HCT116 (cell line): ENCODE data around the gene DLX5. TPM values are rescaled to one million over a fixed set of nuclear protein-coding genes. Genes with fewer than 3 reads are reported as not detected.

ENCODE experiments used
- ATAC-seq: fragments of 200-7000 bp; cut with Tn5 transposase; 2 replicates; pipeline ENCODE4 v1.9.1; 2020; ENCODE audit warnings: mild to moderate bottlenecking, moderate library complexity
- BruUV-seq: library from RNA; stranded (reverse); fragments of 400-500 nt; replicated peaks from 2 replicates; lab custom pipeline; 2021; lab: Mats Ljungman, UMichigan
- CTCF ChIA-PET: fragments of 300-600 bp; sonication (Branson Sonifier 250); formaldehyde crosslinking; loops from one replicate; lab custom pipeline; 2021; ENCODE audit warnings: antibody characterized with exemption; lab: Charles Lee
- POLR2A ChIA-PET: fragments of 300-600, 350-600 bp; sonication (Branson Sonifier 250); formaldehyde crosslinking; loops from one replicate; lab custom pipeline; 2021; ENCODE audit warnings: antibody characterized with exemption; lab: Charles Lee
- RAD21 ChIA-PET, 2 experiments: fragments of 300-600 bp; sonication (Branson Sonifier 250); formaldehyde crosslinking; loops; one replicate each; lab custom pipeline; 2023; ENCODE audit warnings: low total read pairs in 2 of 2; ENCODE audit not compliant: uncharacterized antibody in 2 of 2, unreplicated experiment in 2 of 2, low non-redundant PET in 1 of 2; lab: Charles Lee
- DNase-seq: peaks from one replicate; pipeline ENCODE4 v3.0.0-alpha.2; 2010; ENCODE audit warnings: low read depth, low spot score
- H2AFZ ChIP-seq: fragments of 200-600 bp; shearing (Covaris generic), sonication (generic); 2 replicates; pipeline ENCODE4 v1.6.1; 2017; ENCODE audit warnings: low read depth, mixed run types, mixed read lengths, antibody characterized with exemption, low read length; ENCODE audit not compliant: poor library complexity, severe bottlenecking
- H3K27ac ChIP-seq: 2 replicates; pipeline ENCODE4 v1.5.1; 2012; ENCODE audit warnings: low read depth, low read length
- H3K27me3 ChIP-seq: fragments of 200-600 bp; sonication (generic); 2 replicates; pipeline ENCODE4 v1.6.1; 2016; ENCODE audit warnings: mixed run types, low read length, mixed read lengths; ENCODE audit not compliant: insufficient read depth
- H3K36me3 ChIP-seq, 2 experiments: fragments of 200-500 bp in 1 of 2; fragments of 200-600 bp in 1 of 2; sonication (Bioruptor generic) in 1 of 2; sonication (generic) in 1 of 2; 2 replicates each; pipeline versions ENCODE4 v1.5.1 to v1.6.1; 2014 to 2016; ENCODE audit warnings: low read length in 2 of 2, inconsistent platforms in 1 of 2, mixed read lengths in 1 of 2, mixed run types in 1 of 2; ENCODE audit not compliant: insufficient read depth in 2 of 2, control insufficient read depth in 1 of 2
- H3K4me1 ChIP-seq, 2 experiments: fragments of 200-600 bp in 1 of 2; sonication (generic) in 1 of 2; 2 replicates each; pipeline versions ENCODE4 v1.5.1 to v1.6.1; 2012 to 2017; ENCODE audit warnings: low read length in 2 of 2, inconsistent platforms in 1 of 2, mild to moderate bottlenecking in 1 of 2, mixed read lengths in 1 of 2, mixed run types in 1 of 2, moderate library complexity in 1 of 2; ENCODE audit not compliant: insufficient read depth in 2 of 2, control insufficient read depth in 1 of 2
- H3K4me2 ChIP-seq: fragments of 200-600 bp; sonication (generic); 2 replicates; pipeline ENCODE4 v1.6.1; 2017; ENCODE audit warnings: mixed run types, low read length, mixed read lengths
- H3K4me3 ChIP-seq, 2 experiments: fragments of 200-600 bp in 1 of 2; sonication (generic) in 1 of 2; replicated peaks in 1 of 2; 2 replicates each; pipeline ENCODE4 v1.5.1; 2011 to 2016; ENCODE audit warnings: low read length in 2 of 2, control low read depth in 1 of 2, low read depth in 1 of 2, mild to moderate bottlenecking in 1 of 2, mixed read lengths in 1 of 2, mixed run types in 1 of 2
- H3K79me2 ChIP-seq: fragments of 200-600 bp; sonication (generic); 2 replicates; pipeline ENCODE4 v1.6.1; 2017; ENCODE audit warnings: mild to moderate bottlenecking, mixed run types, low read length, moderate library complexity, mixed read lengths; ENCODE audit not compliant: insufficient read depth
- H3K9ac ChIP-seq: fragments of 200-600 bp; sonication (generic); 2 replicates; pipeline ENCODE4 v1.6.1; 2016; ENCODE audit warnings: low read length, mixed read lengths
- H3K9me2 ChIP-seq: fragments of 200-600 bp; sonication (generic), shearing (Covaris generic); 2 replicates; pipeline ENCODE4 v1.6.1; 2017; ENCODE audit warnings: mixed run types, mild to moderate bottlenecking, moderate library complexity; ENCODE audit not compliant: insufficient read depth
- H3K9me3 ChIP-seq, 2 experiments: fragments of 200-500 bp in 1 of 2; fragments of 200-600 bp in 1 of 2; sonication (Bioruptor generic) in 1 of 2; sonication (generic) in 1 of 2; 2 replicates each; pipeline ENCODE4 v1.6.1; 2014 to 2017; ENCODE audit warnings: low read length in 2 of 2, mixed read lengths in 2 of 2, inconsistent platforms in 1 of 2, low read depth in 1 of 2, mild to moderate bottlenecking in 1 of 2, mixed run types in 1 of 2, moderate library complexity in 1 of 2; ENCODE audit not compliant: control insufficient read depth in 1 of 2, insufficient read depth in 1 of 2
- H4K20me1 ChIP-seq: fragments of 200-600 bp; sonication (generic), shearing (Covaris generic); 2 replicates; pipeline ENCODE4 v1.6.1; 2017; ENCODE audit warnings: mixed run types, mild to moderate bottlenecking, moderate library complexity; ENCODE audit not compliant: insufficient read depth
- CBX3 ChIP-seq: IDR thresholded peaks from 2 replicates; pipeline ENCODE4 v1.6.1; 2012; ENCODE audit warnings: low read depth
- EGR1 ChIP-seq: IDR thresholded peaks from 2 replicates; pipeline ENCODE4 v1.6.1; 2012; ENCODE audit warnings: low read depth
- EZH2 ChIP-seq: fragments of 200-600 bp; sonication (generic); IDR thresholded peaks from 2 replicates; pipeline ENCODE4 v1.6.1; 2017; ENCODE audit warnings: antibody characterized with exemption, mixed run types
- EZH2phosphoT487 ChIP-seq: fragments of 200-600 bp; IDR thresholded peaks from 2 replicates; pipeline ENCODE4 v1.6.1; 2018; ENCODE audit warnings: antibody characterized with exemption, borderline replicate concordance
- MAX ChIP-seq: IDR thresholded peaks from 2 replicates; pipeline ENCODE4 v1.6.1; 2012
- POLR2A ChIP-seq: IDR thresholded peaks from 2 replicates; pipeline ENCODE4 v1.7.0; 2011; ENCODE audit warnings: borderline replicate concordance; ENCODE audit not compliant: insufficient read depth, insufficient read length; ENCODE audit errors: extremely low read depth
- POLR2AphosphoS5 ChIP-seq: IDR thresholded peaks from 2 replicates; pipeline ENCODE4 v1.6.1; 2011; ENCODE audit warnings: mild to moderate bottlenecking, low read depth, low read length, moderate library complexity
- RAD21 ChIP-seq: IDR thresholded peaks from 2 replicates; pipeline ENCODE4 v1.6.1; 2012; ENCODE audit warnings: low read depth, mild to moderate bottlenecking
- SIN3A ChIP-seq: IDR thresholded peaks from 2 replicates; pipeline ENCODE4 v1.6.1; 2012; ENCODE audit warnings: low read depth
- SP1 ChIP-seq: IDR thresholded peaks from 2 replicates; pipeline ENCODE4 v1.6.1; 2012; ENCODE audit warnings: low read depth
- SRF ChIP-seq: IDR thresholded peaks from 2 replicates; pipeline ENCODE4 v1.6.1; 2012; ENCODE audit warnings: low read depth
- YY1 ChIP-seq: IDR thresholded peaks from 2 replicates; pipeline ENCODE4 v1.6.1; 2011; ENCODE audit warnings: low read length, low read depth, moderate library complexity, mild to moderate bottlenecking; ENCODE audit not compliant: insufficient replicate concordance; ENCODE audit errors: extremely low read depth
- ZBTB33 ChIP-seq: IDR thresholded peaks from 2 replicates; pipeline ENCODE4 v1.6.1; 2011; ENCODE audit warnings: mild to moderate bottlenecking, low read length, moderate library complexity; ENCODE audit not compliant: insufficient replicate concordance; ENCODE audit errors: extremely low read depth
- ZFX ChIP-seq: fragments of 450-650 bp; IDR thresholded peaks from 2 replicates; pipeline ENCODE4 v1.6.1; 2017
- intact Hi-C: fragments of 100-400 bp; cut with micrococcal nuclease; formaldehyde crosslinking; loops from 2 replicates; pipeline ENCODE4 v1.10.0; 2022
- total RNA-seq: library from RNA; stranded (reverse); gene quantifications from one replicate; pipeline ENCODE4 v1.2.1, GENCODE V29; 2021; ENCODE audit not compliant: unreplicated experiment
- TF ChIP-seq, protein P1 (sequence below): IDR thresholded peaks from 2 replicates; pipeline ENCODE4 v1.6.1; 2012
- TF ChIP-seq, protein P2 (sequence below): IDR thresholded peaks from 2 replicates; pipeline ENCODE4 v1.6.1; 2012; ENCODE audit warnings: low read depth

DLX5 gene
- total RNA-seq, 1 experiment from 2014 or later: not detected

GRCh38 chr7:97022491-97023306 lies 1.9 kb downstream of the DLX5 start:
- ATAC-seq (no peak), DNase-seq (no peak)
- Histone ChIP-seq H3K27ac (no peak overlapping the region), H2AFZ (no peak overlapping the region), H3K79me2 (no peaks in the 10 kb centered on the region), H3K9me2 (no peaks in the 10 kb centered on the region), H4K20me1 (no peaks in the 10 kb centered on the region), H3K4me2 (no peak overlapping the region), H3K9me3 (no peaks in the 10 kb centered on the region), H3K27me3 (peaks cover 18% of the 10 kb centered on the region), H3K4me3 (no peak overlapping the region), H3K4me1 (no peaks in the 10 kb centered on the region), H3K36me3 (no peaks in the 10 kb centered on the region), H3K9ac (no peak overlapping the region)
- no peak for TF ChIP-seq MAX
- TF ChIP-seq ZBTB33: no peak
- no peak for TF ChIP-seq SRF
- no peak for TF ChIP-seq SP1
- TF ChIP-seq CBX3: no peak
- TF ChIP-seq, protein P1, sequence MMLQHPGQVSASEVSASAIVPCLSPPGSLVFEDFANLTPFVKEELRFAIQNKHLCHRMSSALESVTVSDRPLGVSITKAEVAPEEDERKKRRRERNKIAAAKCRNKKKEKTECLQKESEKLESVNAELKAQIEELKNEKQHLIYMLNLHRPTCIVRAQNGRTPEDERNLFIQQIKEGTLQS: no peak
- TF ChIP-seq EZH2phosphoT487: no peak
- no peak for TF ChIP-seq ZFX
- TF ChIP-seq YY1: no peak
- TF ChIP-seq POLR2AphosphoS5: no peak
- no peak for TF ChIP-seq POLR2A
- no peak for TF ChIP-seq EZH2
- TF ChIP-seq SIN3A: no peak
- TF ChIP-seq RAD21: no peak
- no peak for TF ChIP-seq EGR1
- TF ChIP-seq, protein P2, sequence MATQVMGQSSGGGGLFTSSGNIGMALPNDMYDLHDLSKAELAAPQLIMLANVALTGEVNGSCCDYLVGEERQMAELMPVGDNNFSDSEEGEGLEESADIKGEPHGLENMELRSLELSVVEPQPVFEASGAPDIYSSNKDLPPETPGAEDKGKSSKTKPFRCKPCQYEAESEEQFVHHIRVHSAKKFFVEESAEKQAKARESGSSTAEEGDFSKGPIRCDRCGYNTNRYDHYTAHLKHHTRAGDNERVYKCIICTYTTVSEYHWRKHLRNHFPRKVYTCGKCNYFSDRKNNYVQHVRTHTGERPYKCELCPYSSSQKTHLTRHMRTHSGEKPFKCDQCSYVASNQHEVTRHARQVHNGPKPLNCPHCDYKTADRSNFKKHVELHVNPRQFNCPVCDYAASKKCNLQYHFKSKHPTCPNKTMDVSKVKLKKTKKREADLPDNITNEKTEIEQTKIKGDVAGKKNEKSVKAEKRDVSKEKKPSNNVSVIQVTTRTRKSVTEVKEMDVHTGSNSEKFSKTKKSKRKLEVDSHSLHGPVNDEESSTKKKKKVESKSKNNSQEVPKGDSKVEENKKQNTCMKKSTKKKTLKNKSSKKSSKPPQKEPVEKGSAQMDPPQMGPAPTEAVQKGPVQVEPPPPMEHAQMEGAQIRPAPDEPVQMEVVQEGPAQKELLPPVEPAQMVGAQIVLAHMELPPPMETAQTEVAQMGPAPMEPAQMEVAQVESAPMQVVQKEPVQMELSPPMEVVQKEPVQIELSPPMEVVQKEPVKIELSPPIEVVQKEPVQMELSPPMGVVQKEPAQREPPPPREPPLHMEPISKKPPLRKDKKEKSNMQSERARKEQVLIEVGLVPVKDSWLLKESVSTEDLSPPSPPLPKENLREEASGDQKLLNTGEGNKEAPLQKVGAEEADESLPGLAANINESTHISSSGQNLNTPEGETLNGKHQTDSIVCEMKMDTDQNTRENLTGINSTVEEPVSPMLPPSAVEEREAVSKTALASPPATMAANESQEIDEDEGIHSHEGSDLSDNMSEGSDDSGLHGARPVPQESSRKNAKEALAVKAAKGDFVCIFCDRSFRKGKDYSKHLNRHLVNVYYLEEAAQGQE: no peak
- ChIA-PET CTCF (no interaction called here), POLR2A (no interaction called here), RAD21 (no interaction called here)
- BruUV-seq: no TSS peak
- intact Hi-C loops: no loop called here
